BE2C (cell line): Measurements from ENCODE around the gene MLLT10.

Experiments
- DNase-seq: peaks from one replicate; pipeline ENCODE4 v3.0.0-alpha.2; 2020
- H3K27me3 ChIP-seq: fragments of 250-450 bp; sonication (Bioruptor Pico); 2 replicates; pipeline ENCODE4 v1.5.1; 2020; ENCODE audit warnings: mild to moderate bottlenecking
- H3K36me3 ChIP-seq: fragments of 250-450 bp; sonication (Bioruptor Pico); 2 replicates; pipeline ENCODE4 v1.5.1; 2020; ENCODE audit warnings: mild to moderate bottlenecking
- H3K4me1 ChIP-seq: fragments of 250-450 bp; sonication (Bioruptor Pico); 2 replicates; pipeline ENCODE4 v1.5.1; 2020
- H3K4me3 ChIP-seq: 2 replicates; pipeline ENCODE4 v1.5.1; 2011; ENCODE audit warnings: low read depth, low read length
- H3K9me3 ChIP-seq: fragments of 250-450 bp; sonication (Bioruptor Pico); 2 replicates; pipeline ENCODE4 v1.5.1; 2020
- TF ChIP-seq, protein P1 (sequence below): IDR thresholded peaks from 2 replicates; pipeline ENCODE4 v1.5.1; 2012; ENCODE audit warnings: mild to moderate bottlenecking, low read depth, low read length

MLLT10 gene

DNA sequence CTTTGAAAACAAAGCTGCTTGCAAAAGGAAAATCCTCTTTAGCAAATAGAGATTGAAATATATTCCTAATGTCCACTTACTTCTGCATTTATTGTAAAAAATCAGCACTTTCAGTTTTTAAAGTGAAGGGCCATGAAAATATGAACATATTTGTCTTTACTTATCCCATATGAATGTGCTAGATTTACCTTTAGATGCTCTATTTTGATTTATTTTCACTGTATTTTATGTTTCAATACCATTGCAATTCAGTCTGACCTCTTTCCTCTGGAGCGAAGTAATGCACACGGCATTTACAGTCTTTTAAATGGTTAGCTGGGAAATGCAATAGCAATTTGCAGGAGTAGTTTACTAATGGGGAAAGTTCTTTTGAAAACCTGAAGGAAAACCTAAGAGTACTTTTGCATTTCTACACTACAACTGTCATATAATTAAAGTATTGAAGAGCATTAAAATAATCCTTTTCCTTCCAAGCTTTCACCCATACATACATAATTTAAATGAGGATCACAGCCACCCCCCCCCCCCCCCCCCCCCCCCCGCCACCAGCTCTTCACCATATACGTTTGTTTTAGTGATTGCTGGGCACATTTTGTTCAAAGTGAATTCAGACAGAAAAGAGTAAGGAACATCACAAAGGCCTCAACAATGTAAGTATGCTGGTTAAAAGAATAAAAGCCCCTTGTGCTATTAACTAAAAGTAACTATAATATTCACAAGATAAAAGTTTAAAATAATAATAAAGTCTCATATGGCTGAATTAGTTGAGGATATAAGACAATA is 12.1 kb upstream of the MLLT10 start:
- H3K36me3 ChIP-seq: no peaks in the 10 kb centered on the region
- H3K4me1 ChIP-seq: peaks cover 13% of the 10 kb centered on the region
- H3K27me3 ChIP-seq: no peaks in the 10 kb centered on the region
- TF ChIP-seq, protein P1, sequence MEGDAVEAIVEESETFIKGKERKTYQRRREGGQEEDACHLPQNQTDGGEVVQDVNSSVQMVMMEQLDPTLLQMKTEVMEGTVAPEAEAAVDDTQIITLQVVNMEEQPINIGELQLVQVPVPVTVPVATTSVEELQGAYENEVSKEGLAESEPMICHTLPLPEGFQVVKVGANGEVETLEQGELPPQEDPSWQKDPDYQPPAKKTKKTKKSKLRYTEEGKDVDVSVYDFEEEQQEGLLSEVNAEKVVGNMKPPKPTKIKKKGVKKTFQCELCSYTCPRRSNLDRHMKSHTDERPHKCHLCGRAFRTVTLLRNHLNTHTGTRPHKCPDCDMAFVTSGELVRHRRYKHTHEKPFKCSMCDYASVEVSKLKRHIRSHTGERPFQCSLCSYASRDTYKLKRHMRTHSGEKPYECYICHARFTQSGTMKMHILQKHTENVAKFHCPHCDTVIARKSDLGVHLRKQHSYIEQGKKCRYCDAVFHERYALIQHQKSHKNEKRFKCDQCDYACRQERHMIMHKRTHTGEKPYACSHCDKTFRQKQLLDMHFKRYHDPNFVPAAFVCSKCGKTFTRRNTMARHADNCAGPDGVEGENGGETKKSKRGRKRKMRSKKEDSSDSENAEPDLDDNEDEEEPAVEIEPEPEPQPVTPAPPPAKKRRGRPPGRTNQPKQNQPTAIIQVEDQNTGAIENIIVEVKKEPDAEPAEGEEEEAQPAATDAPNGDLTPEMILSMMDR: no peak
- no peak for DNase-seq
- 0 out of 2 replicates have a peak overlapping the region, but pooled peaks have one; percentile 15 for H3K4me3 ChIP-seq
- no peaks in the 10 kb centered on the region for H3K9me3 ChIP-seq

DNA sequence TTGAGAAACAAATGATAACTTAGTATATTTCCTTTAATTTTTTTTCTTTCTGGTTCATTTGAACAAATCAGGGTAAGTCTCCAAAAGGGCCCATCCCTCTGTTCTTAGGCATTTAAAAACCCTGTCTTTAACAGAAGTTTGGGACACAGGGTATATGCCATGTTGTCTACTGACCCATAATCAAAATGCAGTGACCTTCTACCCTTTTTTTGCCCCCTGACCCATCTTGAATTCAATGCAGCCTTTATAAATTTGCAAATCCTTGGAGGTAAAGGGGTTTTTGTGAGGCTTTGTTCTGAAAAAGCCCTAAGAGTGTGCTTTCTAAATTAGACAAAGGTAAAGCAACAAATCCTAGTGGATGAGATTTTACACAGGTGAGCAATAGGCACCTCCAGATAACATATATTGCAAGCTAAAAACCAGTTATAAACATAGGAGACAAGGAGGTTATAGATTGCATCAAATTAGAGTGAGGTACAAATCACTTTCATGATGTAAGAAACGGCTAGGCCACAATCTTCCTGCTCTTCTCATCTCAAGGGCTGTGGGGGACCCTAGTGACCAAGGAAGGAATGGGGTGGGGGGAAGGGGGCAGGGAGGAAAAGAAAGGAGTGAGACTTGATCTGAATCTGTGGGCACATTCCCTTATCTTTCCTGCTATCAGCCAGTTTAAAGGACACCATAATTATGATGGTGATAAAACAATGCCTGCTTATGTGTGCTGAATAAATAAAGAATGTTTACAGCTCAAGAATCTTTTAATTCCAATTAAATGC is 11.2 kb upstream of the MLLT10 start:
- peaks cover 13% of the 10 kb centered on the region for H3K4me1 ChIP-seq

GRCh38 chr10:21523557-21524008 is 10.4 kb upstream of the MLLT10 start:
- peak overlapping the region; percentile 55 for H3K4me3 ChIP-seq
- TF ChIP-seq, protein P1: 0 out of 2 replicates have a peak, but pooled peaks have one; percentile 10

More for the DNA sequence above, 11.2 kb upstream of the MLLT10 start:
- no peak for DNase-seq
- TF ChIP-seq, protein P1: peak; percentile 5; the same call in 1 of the 2 replicates
- no peaks in the 10 kb centered on the region for H3K9me3 ChIP-seq
- H3K27me3 ChIP-seq: no peaks in the 10 kb centered on the region
- H3K4me3 ChIP-seq: peak overlapping the region; percentile 20; the same call in 1 of the 2 replicates
- H3K36me3 ChIP-seq: no peaks in the 10 kb centered on the region

GRCh38 chr10:21524131-21524525 is 9.9 kb upstream of the MLLT10 start:
- DNase-seq: no peak
- Histone ChIP-seq H3K4me1 (peaks cover 13% of the 10 kb centered on the region), H3K27me3 (no peaks in the 10 kb centered on the region), H3K4me3 (peak overlapping the region; percentile 55), H3K9me3 (no peaks in the 10 kb centered on the region), H3K36me3 (no peaks in the 10 kb centered on the region)
- TF ChIP-seq, protein P1: no peak

More at GRCh38 chr10:21523557-21524008, 10.4 kb upstream of the MLLT10 start:
- Histone ChIP-seq H3K27me3 (no peaks in the 10 kb centered on the region), H3K4me1 (peaks cover 13% of the 10 kb centered on the region), H3K9me3 (no peaks in the 10 kb centered on the region), H3K36me3 (no peaks in the 10 kb centered on the region)
- DNase-seq: peak; percentile 82

- Histone ChIP-seq H3K4me3 (peak overlapping the region; percentile 55), H3K4me1 (peaks cover 13% of the 10 kb centered on the region), H3K36me3 (no peaks in the 10 kb centered on the region), H3K27me3 (no peaks in the 10 kb centered on the region), H3K9me3 (no peaks in the 10 kb centered on the region)
- no peak for DNase-seq
- TF ChIP-seq, protein P1: no peak
These were observed 9.3 kb upstream of the MLLT10 start for GRCh38 chr10:21524526-21525366.
